GM19438 (cell line): ENCODE data around the gene IL3.
A peak's percentile ranks its signal among the peaks of the same experiment; 100 is the strongest.

Experiments
- ATAC-seq: cut with Tn5 transposase; IDR thresholded peaks from one replicate; pipeline ENCODE4 v1.9.1; 2021; ENCODE audit warnings: low read depth; ENCODE audit not compliant: unreplicated experiment

The IL3 gene

DNA sequence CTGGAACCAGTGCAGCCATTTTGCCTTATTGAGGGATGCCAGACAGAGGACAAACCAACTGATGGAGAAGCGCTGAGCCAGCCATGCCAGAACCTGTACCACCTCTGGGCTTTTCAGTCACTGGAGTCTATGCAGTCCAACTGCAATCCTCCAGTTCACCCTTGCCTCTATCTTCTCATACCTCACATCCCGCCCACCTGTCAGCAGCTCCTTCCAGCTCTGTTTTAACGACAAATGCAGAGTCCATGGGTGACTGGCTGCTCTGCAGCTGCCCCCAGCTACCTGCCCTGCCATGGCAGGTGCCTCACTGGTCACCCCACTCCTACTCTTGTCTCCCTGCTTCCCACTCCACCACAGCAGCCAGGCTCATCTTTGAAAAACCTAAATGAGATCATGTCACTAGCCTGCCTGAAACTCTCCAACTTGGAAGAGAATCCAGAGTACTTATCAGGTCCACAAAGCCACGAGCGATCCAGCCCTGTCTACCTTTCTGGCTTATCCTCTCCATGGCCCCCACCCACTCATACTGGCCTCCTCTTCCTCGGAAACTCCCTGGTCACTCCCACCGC is 35.0 kb upstream of the IL3 start:
- ATAC-seq = no peak

DNA sequence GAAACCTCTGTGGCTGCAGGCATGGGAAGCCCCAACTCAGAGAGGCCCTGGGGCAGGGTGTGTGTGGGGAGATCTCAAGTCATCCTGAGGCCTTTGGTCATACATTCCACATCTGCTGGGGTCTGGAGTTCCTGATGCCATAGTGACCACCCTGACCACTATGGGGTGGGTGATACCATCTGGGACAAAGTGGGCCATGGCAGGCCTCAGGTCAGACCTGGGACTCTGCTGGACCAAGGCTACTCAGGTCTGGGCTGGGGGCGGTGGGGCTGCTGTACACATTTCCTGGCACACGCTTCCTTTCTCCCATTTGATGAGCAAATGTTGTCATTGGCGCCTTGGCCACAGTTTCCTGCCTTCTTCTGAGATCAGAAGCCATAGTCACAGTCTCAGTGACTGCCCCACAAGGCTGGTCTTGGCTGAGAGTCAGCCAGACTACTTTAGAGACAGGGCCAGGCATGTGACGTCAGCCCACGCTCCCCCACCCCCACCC is 33.9 kb upstream of the IL3 start:
- no peak for ATAC-seq

DNA sequence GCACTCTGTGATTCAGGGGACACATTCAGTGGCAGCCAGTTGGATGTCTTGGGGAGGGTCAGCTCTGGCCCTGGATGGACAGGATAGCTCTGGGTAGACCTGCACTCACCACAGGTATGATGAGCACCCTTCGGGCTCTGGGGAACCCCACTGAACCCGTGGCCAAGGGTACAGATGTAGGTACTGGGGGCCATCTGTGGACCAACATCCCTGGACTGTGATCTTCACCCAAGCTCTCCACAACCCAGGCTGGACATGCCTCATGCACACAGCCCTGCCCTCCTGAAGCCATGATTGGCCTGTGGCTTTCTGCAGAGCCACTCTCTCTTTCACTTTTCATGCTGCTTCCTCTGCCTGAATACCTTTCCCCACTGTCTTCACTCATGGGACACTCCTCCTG is 33.4 kb upstream of the IL3 start:
- ATAC-seq = peak; percentile 75

DNA sequence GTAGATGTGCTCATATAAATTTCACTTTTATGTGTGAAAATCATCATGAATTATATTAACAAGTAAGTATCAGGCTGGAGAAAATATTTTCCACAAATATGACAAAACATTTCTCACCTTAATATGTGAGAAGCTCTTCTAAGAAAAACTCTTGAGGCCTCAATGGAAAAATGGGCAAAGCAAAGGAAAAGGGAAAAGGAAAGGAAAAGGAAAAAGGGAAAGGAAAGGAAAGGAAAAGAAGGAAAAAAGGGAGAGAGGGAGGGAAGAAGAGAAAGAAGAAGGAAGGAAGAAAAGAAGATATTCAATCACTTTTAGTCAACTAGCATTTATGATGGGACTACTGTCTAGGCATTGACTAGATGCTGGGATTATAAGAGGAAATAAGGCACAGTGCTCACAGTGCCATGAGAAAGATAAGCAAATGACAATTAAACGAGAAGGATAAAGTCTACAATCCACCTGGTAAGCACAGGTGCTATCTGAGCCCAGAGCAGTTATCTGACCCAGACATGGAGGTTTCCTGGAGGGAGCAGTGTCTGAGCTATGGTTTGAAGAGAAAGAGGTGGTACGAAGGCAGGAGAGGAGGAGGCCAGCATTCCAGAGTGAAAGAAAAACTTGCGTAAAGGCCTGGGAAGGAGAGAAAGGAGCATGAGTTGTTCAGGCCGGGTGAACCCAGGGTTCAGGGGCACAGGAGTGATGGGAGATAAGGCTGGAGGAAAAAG is 30.7 kb upstream of the IL3 start:
- no peak for ATAC-seq

DNA sequence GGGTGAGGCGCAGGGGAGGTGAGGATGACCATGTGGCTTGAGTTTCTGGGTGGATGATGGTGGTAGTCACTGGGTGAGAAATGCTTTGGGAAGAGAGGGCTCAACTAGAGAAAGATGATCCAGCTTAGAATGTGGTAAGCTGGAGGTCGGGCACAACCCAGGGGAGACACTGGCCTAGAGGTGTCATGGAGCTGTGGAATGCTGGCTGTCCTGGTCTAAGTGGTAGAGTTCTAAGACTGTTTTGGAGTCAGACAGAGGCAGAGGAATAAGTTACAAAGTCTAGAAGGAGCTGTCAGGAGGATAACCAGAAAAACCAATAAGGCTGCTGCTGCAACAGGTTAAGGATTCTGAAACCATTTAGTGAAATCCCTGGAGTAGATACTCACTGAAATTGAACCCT is 29.8 kb upstream of the IL3 start:
- no peak for ATAC-seq

DNA sequence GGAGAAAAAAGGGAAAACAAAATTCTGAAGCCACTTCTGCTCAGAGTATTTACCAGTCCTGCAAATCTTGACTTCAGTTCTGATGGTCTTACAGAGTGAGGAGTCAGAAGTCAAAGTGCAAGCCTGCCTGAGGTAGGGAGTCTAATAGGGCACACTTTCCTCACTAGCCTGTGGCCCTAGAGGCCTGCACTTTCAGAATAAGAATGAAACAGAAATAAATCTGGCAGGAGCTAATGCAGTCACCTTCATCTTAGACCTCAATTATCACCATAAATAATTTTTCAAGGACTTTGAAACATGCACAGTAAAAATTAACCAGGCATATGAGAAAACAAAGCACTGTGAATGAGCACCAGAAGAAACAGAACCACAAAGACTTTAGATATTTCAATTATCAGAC is 28.3 kb upstream of the IL3 start:
- no peak for ATAC-seq

DNA sequence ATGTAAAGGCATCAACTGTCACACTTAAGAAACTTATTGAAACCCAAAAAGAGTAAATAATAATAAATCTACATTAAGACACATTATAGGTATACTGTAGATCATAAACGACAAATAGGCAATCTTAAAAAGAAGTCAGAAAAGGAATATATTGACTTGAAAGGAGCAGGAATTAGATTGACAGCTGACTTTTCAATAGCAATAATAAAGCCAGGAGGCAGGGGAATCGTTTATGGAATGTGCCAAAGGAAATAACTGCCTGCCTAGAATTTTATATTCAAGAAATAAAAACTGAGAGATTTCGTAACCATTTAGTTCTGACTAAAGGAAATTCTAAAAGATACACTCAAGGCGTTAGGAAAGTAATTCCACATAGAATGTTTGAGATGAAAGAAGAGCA is 27.3 kb upstream of the IL3 start:
- ATAC-seq = no peak

DNA sequence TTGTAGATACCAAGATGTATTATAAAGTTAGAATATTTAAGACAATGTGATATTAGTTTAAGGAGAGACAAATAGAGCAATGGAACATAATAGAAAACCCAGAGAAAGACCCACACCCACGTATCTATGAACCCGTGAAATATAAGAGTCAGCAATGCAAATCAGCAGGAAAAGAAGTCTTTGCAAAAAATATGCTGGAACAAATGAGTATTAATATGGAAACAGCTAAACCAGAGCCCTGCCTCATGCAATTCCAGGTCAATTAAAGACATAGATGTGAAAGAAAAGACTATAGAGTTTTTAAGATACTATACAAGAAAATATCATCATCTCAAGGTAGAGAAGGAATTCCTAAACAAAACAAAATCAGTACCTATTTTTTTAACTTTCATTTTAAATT is 23.1 kb upstream of the IL3 start:
- no peak for ATAC-seq

DNA sequence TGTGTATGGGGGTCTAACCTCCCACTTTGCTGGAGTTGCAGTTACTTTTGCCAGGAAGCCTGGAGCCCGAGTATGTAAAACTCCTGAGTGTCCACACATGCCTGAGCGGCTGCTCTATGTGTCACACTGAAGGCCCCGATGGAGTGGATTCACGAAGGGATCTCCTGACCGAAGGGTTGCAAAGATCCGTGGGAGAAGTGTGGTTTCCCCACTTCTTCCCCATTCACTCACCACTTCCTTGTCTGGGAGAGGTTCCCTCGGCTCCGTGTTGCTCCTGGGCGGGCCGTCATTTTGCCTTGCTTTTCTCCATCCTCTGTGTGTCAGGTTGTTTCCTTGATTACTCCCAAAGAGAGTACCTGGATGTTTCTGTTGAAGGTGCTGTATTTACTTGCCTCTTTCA is 16.2 kb upstream of the IL3 start:
- ATAC-seq = no peak

DNA sequence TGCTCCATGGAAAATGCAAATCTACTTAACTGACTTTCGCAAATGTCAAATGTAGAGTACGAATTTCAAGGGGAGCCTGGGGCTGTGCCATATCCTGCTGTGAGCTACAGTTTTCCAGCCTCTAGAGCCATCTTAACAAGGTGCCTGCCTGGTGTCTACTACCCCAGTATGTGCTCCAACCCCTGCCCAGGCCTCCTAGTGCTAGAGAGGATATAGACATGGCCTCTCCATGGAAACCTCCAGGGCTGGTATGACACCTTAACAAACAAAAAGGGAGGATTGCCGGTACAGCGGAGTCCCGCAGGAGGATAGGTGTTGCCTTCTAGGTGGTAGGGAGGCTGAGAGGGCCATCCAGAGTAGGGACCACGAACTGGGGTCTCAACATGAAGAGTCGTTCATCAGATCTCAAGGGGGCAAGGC is 13.6 kb upstream of the IL3 start:
- ATAC-seq = no peak

DNA sequence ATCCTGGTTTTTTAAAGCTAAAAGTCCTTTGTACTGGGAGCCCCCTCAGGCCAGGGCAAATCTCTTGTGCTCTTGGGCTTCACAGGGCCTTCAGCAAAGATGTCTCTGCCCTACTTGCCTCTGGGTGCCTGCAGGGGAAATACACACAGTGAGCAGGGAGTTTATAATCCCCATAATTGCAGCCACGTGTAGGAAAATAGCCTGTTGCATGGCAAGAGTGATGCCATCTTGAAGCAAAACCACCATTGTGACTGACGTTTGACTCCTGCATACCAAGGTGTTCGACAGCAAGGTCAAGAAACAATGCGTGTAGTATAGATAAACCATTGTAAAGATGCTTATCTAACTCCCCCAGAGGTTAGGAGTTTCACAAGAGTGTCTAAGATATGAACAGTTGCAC is 11.4 kb upstream of the IL3 start:
- no peak for ATAC-seq

DNA sequence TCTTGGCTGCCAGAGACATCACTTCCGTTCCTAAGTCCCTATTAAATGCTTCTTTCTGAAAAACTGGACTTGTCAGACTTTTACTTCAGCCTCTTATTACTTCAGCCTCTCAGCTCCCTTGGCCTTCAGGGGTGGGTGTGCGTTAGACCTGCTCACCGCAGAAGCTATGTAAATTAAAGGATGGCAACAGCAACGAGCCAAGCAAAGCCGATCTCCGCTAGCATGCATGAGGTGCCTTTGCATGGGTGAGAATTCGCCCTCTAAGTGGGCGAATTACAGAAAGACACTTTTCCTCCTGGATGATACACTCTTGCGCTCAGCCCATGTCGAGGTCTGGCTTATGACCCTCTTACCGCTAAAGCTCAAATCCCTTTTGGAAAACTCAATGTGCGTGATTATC is 10.9 kb upstream of the IL3 start:
- ATAC-seq = no peak

DNA sequence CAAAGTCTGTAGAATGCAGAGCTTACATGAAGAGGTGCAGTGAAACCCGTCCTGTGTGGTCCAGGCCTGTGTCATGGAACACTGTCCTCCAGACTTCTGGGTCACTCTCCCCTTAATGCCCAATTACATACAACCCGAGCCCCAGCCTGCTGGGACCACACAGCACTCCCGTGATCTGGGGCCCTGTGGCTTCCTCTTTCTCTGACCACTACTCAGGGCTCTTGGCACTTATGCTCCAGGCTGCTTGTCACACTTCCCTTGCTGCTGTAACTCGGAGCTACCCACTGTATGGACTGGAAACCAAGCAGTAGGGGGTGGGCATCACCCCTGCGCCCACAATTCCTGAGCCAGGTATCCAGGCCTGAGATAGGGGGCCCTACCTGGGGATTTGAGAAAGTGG is 10.3 kb upstream of the IL3 start:
- no peak for ATAC-seq

DNA sequence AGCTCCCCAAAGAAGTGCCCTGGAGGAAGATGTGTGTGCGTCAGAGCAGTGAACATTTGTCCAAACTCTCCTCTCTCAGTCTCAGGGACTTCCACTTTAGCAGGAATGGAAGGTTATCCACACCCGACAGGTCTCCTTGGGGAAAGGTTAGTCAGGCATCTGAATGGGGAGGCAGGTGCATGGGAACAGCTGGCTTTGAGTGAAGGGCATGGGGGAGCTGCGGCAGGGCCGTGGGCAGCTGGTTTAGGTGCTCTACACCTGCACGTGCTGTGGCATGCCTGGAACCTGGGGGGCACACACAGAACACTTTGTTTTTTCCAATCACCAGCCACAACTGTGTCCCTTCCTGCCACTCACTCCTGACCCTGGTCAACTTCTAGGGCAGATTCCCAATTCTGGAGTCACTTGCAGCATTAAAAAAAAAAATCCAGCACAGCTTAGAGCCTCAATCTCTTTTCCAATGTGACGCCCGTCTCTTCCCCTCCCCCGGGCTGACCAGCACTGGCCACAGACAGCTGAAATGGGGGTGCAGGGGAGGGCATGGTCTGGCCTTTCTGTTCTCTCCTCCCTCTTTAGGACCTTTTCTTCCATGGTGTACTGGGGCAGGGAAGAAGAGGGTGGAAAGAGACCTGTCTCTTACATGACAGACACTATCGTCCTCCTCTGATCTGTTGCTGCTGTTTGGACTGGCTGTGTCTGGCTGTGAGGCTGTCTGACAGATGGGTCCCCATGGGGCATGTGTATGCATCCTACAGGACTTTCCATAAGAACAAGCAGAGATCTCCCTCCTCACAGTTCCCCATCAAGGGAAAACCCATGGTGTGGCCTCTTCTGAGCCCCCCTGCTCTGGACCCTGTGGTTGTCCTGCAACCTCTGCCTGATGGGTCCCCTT is 9.5 kb upstream of the IL3 start:
- ATAC-seq = no peak

DNA sequence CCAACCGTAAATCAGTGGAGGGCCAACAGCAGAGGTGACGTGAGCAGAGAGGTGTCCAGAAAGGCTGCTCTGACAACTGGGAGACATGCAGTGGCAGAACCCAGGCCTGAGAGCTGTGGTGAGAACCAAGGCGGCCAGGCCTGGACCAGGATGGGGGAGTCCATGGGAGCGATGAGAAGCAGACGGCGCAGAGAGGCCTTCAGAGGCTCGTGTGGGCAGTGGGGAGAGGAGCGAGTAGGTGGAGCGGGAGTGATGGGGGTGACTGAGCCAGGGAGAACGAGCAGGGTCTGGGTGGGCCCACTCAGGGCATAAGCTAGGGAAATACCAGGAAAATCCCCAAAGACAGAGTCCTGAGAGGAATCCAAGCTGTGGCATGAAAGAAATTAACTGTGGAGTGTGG is 7.9 kb upstream of the IL3 start:
- ATAC-seq = no peak

DNA sequence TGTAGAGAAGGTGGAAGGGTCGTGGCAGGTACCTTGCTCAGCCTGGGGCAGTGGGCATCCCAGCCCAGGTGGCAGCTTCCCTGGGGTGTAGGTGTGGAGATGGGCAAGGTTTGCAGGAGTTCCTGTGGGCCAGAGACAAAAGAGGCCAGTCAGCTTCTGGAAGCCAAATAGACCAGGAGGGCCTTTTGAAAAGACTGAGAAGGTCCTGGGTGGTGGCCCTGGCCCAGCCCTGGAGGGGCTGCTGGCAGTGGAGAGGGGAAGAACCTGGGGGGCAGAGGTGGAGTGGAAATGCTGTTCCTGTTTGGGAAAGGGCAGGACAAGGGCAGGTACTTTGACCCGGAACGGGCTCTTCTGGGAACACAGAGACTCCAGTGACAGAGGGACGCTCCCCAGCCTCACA is 7.0 kb upstream of the IL3 start:
- no peak for ATAC-seq

DNA sequence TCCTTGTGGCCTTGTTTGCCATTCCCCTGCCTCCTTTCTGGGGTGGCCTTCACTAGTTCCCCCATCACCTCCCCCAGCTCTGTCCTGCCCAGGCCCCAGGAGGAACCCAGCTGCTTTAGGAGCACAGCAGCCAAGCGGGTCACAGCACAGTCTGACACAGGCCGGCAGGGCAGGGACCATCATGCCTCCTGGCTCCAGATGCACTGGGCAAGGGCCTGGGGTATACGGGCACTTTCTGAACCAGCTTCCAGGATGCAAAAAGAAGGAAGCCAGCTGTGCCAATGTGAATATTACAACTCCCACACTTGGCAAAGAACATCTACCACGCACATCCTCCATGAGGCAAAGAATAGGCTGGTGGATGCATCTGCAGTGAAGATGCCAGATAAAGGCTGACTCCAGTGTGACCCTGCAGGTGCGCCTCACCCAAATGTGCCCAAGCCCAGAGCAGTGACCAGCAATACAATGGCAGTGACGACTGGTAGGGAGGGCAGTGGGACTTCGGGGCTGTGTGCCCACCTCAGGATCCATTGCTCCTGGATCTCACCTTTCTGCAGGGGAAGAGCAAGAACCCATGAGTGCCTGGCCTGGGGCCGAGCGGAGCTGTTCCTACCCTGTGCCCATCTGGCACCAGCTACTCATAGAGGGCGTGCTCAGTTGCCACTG is 6.3 kb upstream of the IL3 start:
- ATAC-seq = no peak

DNA sequence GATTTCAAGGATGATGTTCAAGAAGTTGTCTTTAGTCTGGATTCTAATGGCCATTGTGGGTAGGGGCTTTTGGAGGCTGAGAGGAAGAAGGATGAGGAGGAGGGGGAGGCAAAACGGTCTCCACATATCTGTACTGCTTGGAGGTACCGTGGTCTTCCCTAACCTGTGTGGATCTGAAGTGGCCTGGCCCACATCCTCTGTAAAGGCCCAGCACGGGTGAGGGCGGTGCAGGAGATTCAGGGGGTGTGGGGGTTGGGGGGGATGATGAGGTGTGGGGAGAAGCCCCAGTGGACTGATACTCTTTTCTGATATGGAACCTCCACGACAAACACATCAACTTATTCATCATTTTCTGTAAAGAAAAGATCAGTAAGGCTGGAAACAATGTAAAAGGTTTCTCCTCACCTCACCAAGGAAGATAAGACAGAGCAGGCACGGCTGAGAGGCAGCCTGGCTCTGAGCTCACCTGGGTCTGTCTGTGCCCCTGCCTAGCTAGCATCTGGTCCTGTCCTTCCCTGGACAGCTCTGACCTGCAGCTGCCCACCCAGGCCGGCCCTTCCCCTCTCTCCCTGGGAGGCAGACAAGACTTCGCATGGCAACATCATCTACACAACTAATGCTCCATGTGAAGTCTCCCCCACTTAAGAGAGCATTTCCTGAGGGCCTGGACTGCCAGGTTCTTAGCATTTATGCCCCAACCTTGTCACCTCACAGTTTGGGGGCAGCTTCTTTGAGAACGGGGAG is 5.6 kb upstream of the IL3 start:
- ATAC-seq = no peak

DNA sequence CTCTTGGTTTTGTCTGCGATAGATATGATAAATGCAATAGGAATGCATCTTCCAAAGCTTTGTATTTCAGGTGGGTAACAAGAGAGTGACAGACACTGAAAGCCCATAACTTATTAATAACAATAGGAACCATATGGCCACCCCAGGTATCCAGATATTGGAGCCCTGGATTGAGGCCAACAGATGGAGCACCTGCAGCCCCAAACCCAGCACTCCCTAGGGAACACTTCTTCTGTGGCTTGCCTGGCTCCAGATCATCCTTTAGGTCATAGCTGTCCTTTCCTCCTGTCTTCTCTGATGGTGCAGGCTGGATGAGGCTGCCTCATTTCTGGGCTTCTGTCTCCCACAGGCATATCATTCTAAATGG is 5.0 kb upstream of the IL3 start:
- ATAC-seq = no peak

DNA sequence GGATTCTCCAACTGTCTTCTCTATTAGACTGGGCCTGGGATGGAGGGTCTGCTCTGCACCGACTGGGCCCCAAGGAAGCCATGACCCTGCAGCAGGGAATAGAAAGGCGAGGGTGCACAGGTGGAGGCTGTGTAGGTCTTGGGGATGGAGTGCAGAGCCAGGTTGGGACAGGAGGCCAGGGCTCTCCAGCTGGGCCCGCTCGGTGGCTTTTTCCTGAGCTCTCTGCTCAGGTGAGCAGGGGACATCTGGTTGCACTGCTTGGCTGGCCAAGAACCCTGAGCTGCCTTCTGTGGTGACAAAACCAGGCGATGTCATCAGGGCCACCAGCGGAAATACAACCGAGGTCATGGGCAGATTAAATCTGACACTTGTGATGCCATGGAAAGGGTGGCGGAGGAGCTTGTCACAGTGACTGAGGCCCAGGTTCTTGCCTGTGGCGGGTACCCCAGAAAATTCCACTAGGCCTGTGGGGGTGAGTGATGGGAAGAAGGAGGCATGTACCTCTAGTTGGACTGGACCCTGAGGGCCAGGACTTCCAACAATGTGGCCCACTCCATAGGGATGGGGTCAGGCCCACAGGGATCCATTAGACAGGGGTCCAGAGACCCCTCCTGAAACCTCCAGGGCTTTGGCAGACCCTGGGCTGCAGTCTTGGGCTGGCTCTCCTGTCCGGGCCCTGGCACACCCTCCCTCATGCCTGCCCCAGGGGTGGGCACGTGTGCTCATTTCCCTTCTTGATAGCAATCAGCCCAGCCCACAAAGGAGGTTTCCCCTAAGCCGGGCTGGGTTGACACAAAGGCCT is 4.4 kb upstream of the IL3 start:
- no peak for ATAC-seq
